Caco-2 (cell line): Measurements from ENCODE around the gene CHRNB2. TPM values are rescaled to one million over a fixed set of nuclear protein-coding genes. Genes with fewer than 3 reads are reported as not detected.
A peak's percentile ranks its signal among the peaks of the same experiment; 100 is the strongest.

ENCODE experiments used
- BruUV-seq: library from RNA; stranded (reverse); fragments of 400-500 nt; replicated peaks from 2 replicates; lab custom pipeline; 2021; lab: Mats Ljungman, UMichigan
- CTCF ChIA-PET: fragments of 300-600 bp; sonication (Branson Sonifier 250); formaldehyde crosslinking; loops from one replicate; lab custom pipeline; 2022; ENCODE audit warnings: antibody characterized with exemption; lab: Charles Lee
- POLR2A ChIA-PET: fragments of 300-600 bp; sonication (Branson Sonifier 250); formaldehyde crosslinking; loops from one replicate; lab custom pipeline; 2022; ENCODE audit warnings: antibody characterized with exemption; lab: Charles Lee
- DNase-seq, 2 experiments: peaks; one replicate each; pipeline versions ENCODE4 v3.0.0 to v3.0.0-alpha.2; 2020 to 2022
- H3K27me3 ChIP-seq: replicated peaks from 2 replicates; pipeline ENCODE4 v1.6.0; 2011; ENCODE audit warnings: low read length; ENCODE audit not compliant: control insufficient read depth, insufficient read depth
- H3K36me3 ChIP-seq: 2 replicates; pipeline ENCODE4 v1.5.1; 2011; ENCODE audit warnings: low read length; ENCODE audit not compliant: control insufficient read depth, insufficient read depth
- H3K4me1 ChIP-seq: fragments of 250-450 bp; sonication (Bioruptor Pico); 2 replicates; pipeline ENCODE4 v1.5.1; 2020; ENCODE audit warnings: mild to moderate bottlenecking
- H3K4me3 ChIP-seq: 2 replicates; pipeline ENCODE4 v1.5.1; 2011; ENCODE audit warnings: low read depth, mild to moderate bottlenecking, control low read depth, low read length
- H3K9me3 ChIP-seq: fragments of 250-450 bp; sonication (Bioruptor Pico); 2 replicates; pipeline ENCODE4 v1.5.1; 2020; ENCODE audit warnings: mild to moderate bottlenecking, moderate library complexity
- H3K27ac Mint-ChIP-seq: one replicate; pipeline ENCODE4 v1.8.0; 2022; ENCODE audit warnings: mixed read lengths; ENCODE audit not compliant: unreplicated experiment
- H3K27me3 Mint-ChIP-seq: one replicate; pipeline ENCODE4 v1.8.0; 2022; ENCODE audit warnings: mixed read lengths; ENCODE audit not compliant: insufficient read depth, unreplicated experiment
- H3K36me3 Mint-ChIP-seq: one replicate; pipeline ENCODE4 v1.8.0; 2022; ENCODE audit warnings: mild to moderate bottlenecking, mixed read lengths; ENCODE audit not compliant: insufficient read depth, unreplicated experiment
- H3K4me1 Mint-ChIP-seq: one replicate; pipeline ENCODE4 v1.8.0; 2022; ENCODE audit warnings: low read depth, mixed read lengths; ENCODE audit not compliant: unreplicated experiment
- H3K4me3 Mint-ChIP-seq: one replicate; pipeline ENCODE4 v1.8.0; 2022; ENCODE audit warnings: mild to moderate bottlenecking, moderate library complexity, mixed read lengths; ENCODE audit not compliant: unreplicated experiment
- H3K9me3 Mint-ChIP-seq: one replicate; pipeline ENCODE4 v1.8.0; 2022; ENCODE audit warnings: mixed read lengths; ENCODE audit not compliant: unreplicated experiment
- intact Hi-C: fragments of 100-400 bp; cut with micrococcal nuclease; formaldehyde crosslinking; loops from one replicate; pipeline ENCODE4 v1.10.0; 2022; ENCODE audit not compliant: unreplicated experiment
- total RNA-seq: library from RNA; stranded (reverse); gene quantifications from 2 replicates; pipeline ENCODE4 v1.2.3, GENCODE V29; 2022
- TF ChIP-seq, protein P1 (sequence below), 2 experiments: fragments of 200-600 bp in 1 of 2; IDR thresholded peaks; 1 replicate in 1 of 2; 2 replicates in 1 of 2; pipeline versions ENCODE4 v1.5.1 to v1.8.0; 2011 to 2022; ENCODE audit warnings: antibody characterized with exemption in 1 of 2, control low read depth in 1 of 2, inconsistent platforms in 1 of 2, low read depth in 1 of 2, low read length in 1 of 2, mild to moderate bottlenecking in 1 of 2, moderate library complexity in 1 of 2; ENCODE audit not compliant: insufficient read depth in 1 of 2, severe bottlenecking in 1 of 2, unreplicated experiment in 1 of 2

The CHRNB2 gene
- total RNA-seq, 1 experiment from 2014 or later = 0.09 TPM

DNA sequence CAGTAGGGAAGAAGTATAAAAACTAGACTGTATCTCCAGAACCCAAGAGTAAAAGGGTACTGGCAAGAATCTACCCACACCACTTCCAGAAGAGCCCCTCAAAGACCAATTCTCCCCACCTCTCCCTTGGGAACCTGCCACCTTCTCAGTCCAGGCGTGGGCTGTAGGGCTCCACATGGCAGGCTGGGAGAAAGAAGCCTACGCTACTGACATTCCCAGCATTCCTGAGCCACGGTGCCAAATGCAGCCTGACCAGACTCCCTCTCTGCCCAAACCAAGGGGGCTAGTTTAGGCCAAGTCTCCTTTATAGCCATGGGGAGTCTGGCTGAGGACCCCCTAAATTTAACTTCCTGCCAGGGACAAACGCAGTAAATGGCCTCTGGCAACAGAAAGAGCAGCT lies 11.2 kb upstream of the CHRNB2 start:
- intact Hi-C loops = no loop called here
- POLR2A ChIA-PET = no interaction called here
- Histone ChIP-seq H3K4me1 (peaks cover 13% of the 10 kb centered on the region), H3K4me3 (no peak overlapping the region; the same call in 1 of the 2 replicates), H3K27me3 (no peaks in the 10 kb centered on the region), H3K9me3 (no peaks in the 10 kb centered on the region), H3K36me3 (peaks cover 13% of the 10 kb centered on the region)
- Mint-ChIP-seq H3K9me3 (no peaks in the 10 kb centered on the region), H3K36me3 (peaks cover 66% of the 10 kb centered on the region), H3K27me3 (no peaks in the 10 kb centered on the region), H3K4me1 (peaks cover 13% of the 10 kb centered on the region), H3K27ac (no peak overlapping the region), H3K4me3 (peak overlapping the region; percentile 90)
- CTCF ChIA-PET = no interaction called here
- TF ChIP-seq, protein P1, sequence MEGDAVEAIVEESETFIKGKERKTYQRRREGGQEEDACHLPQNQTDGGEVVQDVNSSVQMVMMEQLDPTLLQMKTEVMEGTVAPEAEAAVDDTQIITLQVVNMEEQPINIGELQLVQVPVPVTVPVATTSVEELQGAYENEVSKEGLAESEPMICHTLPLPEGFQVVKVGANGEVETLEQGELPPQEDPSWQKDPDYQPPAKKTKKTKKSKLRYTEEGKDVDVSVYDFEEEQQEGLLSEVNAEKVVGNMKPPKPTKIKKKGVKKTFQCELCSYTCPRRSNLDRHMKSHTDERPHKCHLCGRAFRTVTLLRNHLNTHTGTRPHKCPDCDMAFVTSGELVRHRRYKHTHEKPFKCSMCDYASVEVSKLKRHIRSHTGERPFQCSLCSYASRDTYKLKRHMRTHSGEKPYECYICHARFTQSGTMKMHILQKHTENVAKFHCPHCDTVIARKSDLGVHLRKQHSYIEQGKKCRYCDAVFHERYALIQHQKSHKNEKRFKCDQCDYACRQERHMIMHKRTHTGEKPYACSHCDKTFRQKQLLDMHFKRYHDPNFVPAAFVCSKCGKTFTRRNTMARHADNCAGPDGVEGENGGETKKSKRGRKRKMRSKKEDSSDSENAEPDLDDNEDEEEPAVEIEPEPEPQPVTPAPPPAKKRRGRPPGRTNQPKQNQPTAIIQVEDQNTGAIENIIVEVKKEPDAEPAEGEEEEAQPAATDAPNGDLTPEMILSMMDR (IDR thresholded peaks at IDR 0.05; ENCODE audit: insufficient read depth in 1 of 2, low read depth in 1 of 2, low read length in 1 of 2, severe bottlenecking in 1 of 2, unreplicated experiment in 1 of 2) = no peak
- DNase-seq = no peak
- no TSS peak for BruUV-seq

DNA sequence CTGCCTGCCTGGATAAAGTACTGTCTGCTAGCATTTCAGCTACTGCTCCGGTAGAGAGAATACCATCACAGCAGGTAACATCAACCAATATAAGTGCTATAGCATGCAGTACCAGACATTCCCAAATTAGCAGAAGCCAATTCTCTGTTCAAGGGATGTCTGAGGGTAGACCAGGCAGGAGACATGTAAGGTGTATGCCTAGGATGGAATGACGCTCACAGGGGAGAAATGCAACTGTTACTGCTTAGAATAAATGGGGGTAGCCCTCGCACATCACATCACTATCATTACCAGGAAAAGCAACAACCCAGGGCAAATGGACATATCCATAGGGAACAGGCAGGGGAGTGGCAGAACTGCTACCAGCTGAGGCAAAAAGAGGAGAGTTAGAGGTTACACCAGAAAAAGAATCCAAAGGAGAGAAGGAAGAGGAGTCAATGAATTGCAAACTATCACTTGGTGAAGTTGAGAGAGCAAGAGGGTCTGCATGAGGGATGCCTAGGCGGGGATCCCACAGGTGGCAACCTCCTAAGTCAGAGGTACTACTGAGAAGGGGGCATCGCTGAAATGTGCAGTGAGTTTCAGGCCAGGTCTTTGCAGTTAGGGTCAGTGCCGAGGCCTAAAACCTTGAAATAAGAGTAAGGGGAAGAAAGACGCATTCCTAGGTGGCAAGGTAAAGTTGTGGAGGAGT lies 10.2 kb upstream of the CHRNB2 start:
- H3K4me3 ChIP-seq = peak overlapping the region; percentile 85
- no peaks in the 10 kb centered on the region for H3K9me3 ChIP-seq
- intact Hi-C loops = no loop called here
- H3K4me1 ChIP-seq = peaks cover 13% of the 10 kb centered on the region
- Mint-ChIP-seq H3K27me3 (no peaks in the 10 kb centered on the region), H3K27ac (peak overlapping the region; percentile 91), H3K4me1 (peaks cover 13% of the 10 kb centered on the region), H3K9me3 (no peaks in the 10 kb centered on the region), H3K36me3 (peaks cover 57% of the 10 kb centered on the region), H3K4me3 (peak overlapping the region; percentile 90)
- H3K27me3 ChIP-seq = no peaks in the 10 kb centered on the region
- no peak for DNase-seq
- ChIA-PET CTCF (no interaction called here), POLR2A (no interaction called here)
- BruUV-seq = no TSS peak
- peaks cover 12% of the 10 kb centered on the region for H3K36me3 ChIP-seq
- TF ChIP-seq, protein P1 (IDR thresholded peaks at IDR 0.05; ENCODE audit: insufficient read depth in 1 of 2, low read depth in 1 of 2, low read length in 1 of 2, severe bottlenecking in 1 of 2, unreplicated experiment in 1 of 2) = no peak

DNA sequence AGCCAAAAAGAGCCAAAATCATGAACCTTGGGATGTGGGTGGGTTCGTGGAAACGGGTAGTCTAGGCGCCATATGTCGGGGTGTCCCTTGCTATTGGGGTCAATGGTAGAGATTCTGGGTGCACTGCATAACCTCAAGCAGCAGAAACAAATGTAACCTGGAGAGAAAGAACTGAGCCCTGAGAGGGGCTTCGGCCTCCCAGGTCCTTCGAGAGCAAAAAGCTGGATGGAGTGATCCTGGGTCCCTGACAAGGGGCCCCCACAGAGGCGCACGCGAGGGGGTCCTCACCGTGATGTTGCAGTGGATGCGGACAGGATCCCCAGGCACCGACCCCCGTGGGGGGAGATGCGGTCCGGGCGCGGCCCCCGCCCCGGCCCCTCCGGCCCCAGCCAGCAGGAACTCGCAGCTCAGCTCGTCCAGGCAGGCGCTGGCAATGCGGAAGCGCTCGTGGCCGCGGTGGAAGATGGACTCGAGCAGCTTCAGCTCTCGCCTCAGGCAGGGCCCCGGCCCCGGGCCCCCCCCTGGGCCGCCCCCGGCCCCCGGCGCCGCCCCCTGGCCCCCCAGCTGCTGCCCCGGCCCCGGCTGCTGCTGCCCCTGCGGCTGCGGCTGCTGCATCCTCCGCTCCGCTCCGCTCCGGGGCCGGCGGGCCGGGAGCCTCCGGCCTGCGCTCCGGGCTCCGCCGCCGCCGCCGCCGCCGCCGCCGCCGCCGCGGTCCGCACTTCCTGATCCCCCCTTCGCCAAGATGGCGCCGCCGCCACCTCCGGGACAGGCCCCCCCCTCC lies 9.4 kb upstream of the CHRNB2 start, which contains the start of gene UBE2Q1:
TSS of gene UBE2Q1 (minus strand) at position 724 of the 781 bp plus-strand sequence. CDS start at position 615, 109 bp downstream.
- TF ChIP-seq, protein P1 (IDR thresholded peaks at IDR 0.05; ENCODE audit: insufficient read depth in 1 of 2, low read depth in 1 of 2, low read length in 1 of 2, severe bottlenecking in 1 of 2, unreplicated experiment in 1 of 2) = no peak
- Mint-ChIP-seq H3K4me1 (peaks cover 13% of the 10 kb centered on the region), H3K27me3 (no peaks in the 10 kb centered on the region), H3K36me3 (peaks cover 49% of the 10 kb centered on the region), H3K9me3 (no peaks in the 10 kb centered on the region), H3K27ac (peak within 1 kb of the TSS; percentile 91), H3K4me3 (peak within 1 kb of the TSS; percentile 90)
- CTCF ChIA-PET = no interaction called here
- peak within 1 kb of the TSS; percentile 85 for H3K4me3 ChIP-seq
- peak in 1 of 2 experiments; percentile 62 for DNase-seq
- intact Hi-C loops = loop anchor here (1.0 to 2.0 kb wide), 6 partner anchors 50 to 443 kb away; partner anchors contain the start of genes ADAR and KCNN3
- BruUV-seq = no TSS peak
- no peaks in the 10 kb centered on the region for H3K27me3 ChIP-seq
- H3K36me3 ChIP-seq = peaks cover 9% of the 10 kb centered on the region
- POLR2A ChIA-PET = no interaction called here
- no peaks in the 10 kb centered on the region for H3K9me3 ChIP-seq
- peaks cover 13% of the 10 kb centered on the region for H3K4me1 ChIP-seq
